OCI-LY1 (cell line): Measurements from ENCODE around the gene MEGF6.

Experiments used
- EZH2 ChIP-seq: fragments of 200-600 bp; sonication (generic), shearing (Covaris generic); IDR thresholded peaks from 2 replicates; pipeline ENCODE4 v1.8.0; 2017; ENCODE audit warnings: borderline replicate concordance, mixed run types, mild to moderate bottlenecking, antibody characterized with exemption, low read length, moderate library complexity, mixed read lengths
- TF ChIP-seq, protein P1 (sequence below): fragments of 200-600 bp; sonication (generic), shearing (Covaris generic); IDR thresholded peaks from 2 replicates; pipeline ENCODE4 v1.5.1; 2017; ENCODE audit warnings: mild to moderate bottlenecking, antibody characterized with exemption, low read length, moderate library complexity, mixed read lengths

- TF ChIP-seq, protein P1, sequence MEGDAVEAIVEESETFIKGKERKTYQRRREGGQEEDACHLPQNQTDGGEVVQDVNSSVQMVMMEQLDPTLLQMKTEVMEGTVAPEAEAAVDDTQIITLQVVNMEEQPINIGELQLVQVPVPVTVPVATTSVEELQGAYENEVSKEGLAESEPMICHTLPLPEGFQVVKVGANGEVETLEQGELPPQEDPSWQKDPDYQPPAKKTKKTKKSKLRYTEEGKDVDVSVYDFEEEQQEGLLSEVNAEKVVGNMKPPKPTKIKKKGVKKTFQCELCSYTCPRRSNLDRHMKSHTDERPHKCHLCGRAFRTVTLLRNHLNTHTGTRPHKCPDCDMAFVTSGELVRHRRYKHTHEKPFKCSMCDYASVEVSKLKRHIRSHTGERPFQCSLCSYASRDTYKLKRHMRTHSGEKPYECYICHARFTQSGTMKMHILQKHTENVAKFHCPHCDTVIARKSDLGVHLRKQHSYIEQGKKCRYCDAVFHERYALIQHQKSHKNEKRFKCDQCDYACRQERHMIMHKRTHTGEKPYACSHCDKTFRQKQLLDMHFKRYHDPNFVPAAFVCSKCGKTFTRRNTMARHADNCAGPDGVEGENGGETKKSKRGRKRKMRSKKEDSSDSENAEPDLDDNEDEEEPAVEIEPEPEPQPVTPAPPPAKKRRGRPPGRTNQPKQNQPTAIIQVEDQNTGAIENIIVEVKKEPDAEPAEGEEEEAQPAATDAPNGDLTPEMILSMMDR, result no peak
- TF ChIP-seq EZH2, result no peak
These were observed 87.3 kb downstream of the MEGF6 start for GRCh38 chr1:3523980-3524379.
